Stimulated activated naive CD4-positive, alpha-beta T cell treated with Interleukin-2 at 50 U/mL for 16 hours (primary cell): Measurements from ENCODE around the gene TBCD.

ENCODE experiments used
- DNase-seq: peaks from one replicate; lab custom pipeline; 2025; lab: John Stamatoyannopoulos, UW

Gene TBCD

DNA sequence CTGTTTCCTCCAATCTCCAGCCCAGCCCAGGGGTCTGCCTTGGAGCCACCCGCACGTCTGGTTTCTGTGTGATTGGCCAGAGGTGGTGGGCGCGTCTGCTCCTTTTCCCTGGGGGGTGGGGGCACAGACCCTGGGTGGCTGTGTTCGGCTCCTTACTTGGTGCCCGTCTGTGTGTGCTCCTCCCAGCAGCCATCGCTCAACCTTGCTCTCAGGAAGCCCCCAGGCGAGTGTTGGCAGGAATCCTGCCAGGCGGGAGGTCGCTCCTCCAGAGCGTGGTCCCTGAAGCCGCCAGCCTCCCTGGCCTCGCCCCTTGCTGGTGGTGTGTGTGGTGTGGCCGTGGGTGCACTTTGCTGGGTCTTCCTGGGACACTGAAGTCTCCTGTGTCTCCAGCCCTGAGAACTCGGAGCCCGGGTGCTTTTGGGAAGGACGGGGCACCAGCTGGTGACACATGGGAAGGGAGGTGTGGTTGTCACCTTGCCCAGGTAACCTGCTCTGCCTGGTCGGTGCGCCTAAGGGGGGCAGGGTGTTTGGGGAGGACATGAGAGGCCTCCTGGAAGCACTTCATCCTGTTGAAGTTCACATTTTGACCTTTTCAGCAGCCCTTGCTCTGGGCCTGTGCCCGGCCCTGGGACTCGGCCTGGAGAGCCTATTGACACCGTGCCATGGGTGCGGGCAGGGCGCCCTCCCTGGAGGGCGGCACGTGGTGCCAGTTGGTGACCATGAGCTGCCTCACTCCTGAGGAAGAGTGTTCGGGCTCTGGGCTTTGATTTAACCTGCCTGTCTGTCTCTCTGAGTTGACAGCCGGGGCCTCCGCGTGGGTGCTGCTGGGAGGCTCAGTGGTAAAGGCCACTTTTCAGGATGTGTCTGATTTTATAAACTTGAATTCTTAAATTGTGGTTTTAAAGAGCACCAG is 137.0 kb downstream of the TBCD start:
- DNase-seq = no peak

DNA sequence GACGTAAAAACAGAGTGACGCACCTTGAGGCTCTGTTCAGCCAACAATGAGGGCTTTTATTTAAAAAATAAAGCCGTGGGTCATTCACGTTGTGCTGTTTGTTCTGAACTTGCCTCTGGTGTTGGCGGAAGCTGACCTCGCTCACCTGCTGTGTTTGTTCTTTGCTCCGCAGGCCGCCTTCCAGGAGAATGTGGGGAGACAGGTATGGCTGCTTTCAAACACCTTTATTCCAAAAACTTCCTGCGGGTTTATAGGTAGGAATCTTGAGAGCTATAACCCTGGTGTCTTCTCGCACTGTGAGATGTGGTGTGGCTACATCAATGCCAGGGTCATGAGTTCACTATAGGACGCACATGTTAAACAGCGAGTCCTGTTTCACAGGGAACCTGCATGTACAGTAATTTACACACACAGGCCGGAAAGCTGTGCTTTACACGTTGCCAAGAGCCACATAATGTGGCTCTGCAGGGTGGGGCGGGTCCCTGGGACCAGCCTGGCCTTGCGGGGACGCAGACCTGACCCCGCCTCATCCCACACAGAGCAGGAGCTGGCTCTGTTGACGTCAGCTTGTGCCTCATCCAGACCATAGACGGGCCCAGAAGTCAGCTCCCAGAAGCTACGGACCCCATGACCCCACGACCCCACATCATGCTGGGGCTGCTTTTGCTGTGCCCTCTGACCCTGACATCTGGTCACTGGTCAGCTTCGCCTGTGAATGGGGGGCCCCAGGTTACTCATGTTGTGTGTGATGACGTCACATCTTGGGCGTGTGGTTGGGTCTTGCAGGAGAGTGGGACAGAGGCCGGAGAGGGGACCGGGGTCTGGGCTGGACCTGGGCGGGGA is 137.9 kb downstream of the TBCD start:
- DNase-seq = no peak

DNA sequence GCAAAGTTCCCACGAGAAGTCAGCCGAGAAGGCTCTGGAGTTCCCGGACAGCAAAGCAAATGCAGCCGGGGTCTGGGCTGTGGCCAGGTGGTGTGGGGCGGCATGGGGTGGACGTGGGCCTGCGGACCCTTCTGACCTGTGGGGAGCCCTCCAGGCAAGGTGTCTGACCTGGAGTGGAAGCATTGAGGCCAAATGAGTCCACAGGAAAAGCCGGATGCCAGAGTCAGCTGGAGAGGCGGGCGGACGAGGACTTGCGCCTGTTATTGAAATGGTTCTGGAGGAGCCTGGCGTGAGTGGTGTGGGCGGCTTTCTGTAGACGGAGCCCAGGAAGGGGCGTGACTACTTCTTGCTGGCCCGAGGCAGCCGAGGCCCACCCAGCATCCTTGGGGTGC is 138.5 kb downstream of the TBCD start:
- DNase-seq = no peak

DNA sequence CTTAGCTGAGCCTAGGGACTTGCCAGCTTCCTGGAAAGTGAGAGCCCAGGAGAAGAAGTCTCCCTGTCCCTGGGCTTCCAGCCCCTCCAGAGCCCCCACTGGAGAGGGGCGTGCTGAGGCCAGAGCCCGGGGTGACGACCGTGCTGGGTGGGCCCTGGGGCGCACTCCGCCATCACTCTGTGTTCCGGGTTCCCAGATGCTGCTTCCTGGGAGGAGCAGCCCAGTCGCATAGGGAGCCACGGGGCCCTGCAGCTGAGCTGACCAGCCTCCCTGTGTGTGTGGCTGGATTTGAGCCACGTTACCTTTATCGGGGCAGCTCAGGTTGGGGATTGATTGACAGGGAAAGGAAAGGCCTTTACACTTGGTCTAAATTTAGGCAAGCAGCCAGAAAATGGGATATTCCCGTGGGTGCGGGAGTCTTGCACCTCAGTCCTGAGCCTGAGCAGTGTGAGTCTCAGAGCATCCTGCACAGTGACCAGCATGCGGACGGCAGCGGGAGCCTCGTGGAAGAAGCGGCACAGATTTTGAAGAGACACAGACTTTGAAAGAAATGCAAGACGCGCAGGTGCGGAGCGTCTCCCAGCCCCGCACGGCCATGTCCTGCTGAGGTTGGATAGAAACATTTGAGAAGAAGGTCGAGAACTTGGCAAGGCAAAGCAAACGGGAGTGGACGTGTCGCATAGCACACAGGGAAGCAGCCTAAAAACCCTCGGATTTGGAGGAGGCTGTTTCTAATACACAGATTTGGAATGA is 139.2 kb downstream of the TBCD start:
- no peak for DNase-seq

DNA sequence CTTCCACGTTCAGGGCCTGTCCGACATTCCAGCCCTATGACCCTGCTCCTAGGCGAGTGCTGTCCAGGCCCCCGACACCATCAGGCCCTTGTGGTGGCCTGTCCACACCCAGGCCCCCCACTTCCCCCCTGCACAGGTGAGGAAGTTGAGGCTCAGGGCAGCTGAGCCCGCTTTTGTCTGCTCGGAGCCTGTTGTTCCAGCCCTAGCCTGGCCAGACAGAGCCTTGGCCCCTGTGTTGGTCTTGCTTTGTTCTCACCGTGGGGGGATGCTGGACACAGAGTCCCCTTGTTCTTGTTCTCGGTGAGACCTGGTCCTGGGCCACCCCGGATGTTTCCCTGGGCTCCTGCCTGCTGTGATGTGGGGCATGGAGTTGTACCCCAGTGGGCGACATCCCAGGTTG is 140.0 kb downstream of the TBCD start:
- no peak for DNase-seq

DNA sequence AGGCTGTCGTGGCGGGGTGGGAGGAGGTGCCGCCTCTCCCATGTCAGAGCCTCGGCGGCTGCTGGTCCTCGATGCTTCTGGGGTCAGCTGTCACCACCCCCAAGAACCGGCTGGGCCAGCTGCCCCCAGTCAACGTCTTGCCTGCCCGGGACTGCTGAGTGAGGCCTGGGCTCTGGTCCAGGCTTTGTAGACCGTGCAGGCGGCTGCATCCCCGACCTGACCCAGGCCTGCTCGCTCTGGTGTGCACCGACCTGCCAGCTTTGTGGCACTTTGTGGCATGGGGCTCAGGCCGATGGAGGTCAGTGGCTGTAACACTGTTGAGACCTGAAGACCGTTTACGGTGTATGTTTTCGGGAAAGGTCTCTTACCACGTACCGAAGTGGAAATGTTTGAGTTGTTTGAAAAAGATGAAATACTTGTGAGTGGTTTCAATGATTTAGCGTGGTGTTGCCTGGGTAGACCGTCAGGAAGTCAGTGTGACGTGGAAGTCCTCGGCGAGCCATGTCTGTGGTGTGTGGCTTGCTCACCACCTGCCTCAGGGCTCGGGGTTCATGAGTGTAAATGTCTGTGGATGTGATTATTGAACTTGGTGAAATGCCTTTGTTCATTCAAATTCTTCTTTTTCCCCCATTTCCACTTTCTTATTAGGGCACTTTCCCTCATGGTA is 141.2 kb downstream of the TBCD start:
- peak; percentile 52 for DNase-seq

- no peak for DNase-seq
Measured at GRCh38 chr17:82893779-82894178, 141.9 kb downstream of the TBCD start.

DNA sequence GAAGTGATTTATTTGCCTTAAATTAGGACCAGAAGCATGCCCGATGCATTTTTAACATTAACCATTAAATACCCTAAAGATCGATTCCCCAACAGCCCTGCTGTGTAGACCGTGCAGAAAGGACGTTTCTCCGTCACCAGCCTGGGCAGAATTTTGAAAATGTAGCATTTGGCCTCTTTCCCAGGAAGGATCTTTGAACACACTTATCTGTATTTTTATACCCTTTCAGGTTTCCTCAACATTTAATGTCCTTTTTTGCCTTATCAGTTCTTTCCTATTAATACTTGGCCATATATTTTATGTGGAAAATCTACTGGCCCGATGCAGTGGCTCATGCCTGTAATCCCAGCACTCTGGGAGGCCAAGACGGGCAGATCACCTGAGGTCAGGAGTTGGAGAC is 142.5 kb downstream of the TBCD start:
- DNase-seq = no peak

DNA sequence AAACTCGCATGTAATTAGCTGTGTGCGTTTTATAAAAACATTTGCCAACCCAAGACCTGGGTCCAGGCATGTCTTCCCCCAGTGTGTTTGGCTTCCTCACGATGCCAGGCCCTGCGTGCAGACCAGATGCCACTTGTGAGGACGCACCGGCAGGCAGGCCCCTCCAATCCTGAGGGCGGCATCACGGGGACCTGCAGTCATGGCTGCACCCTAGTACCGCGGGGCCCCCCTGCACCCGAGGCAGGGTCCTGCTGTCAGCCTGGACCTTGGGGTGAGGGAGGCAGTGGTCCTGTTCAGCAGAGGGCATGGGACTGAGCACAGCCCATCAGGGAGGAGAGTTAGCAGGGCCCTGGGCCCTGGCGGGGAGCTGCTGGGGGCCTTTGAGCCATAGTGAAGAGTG is 143.2 kb downstream of the TBCD start:
- DNase-seq = no peak

DNA sequence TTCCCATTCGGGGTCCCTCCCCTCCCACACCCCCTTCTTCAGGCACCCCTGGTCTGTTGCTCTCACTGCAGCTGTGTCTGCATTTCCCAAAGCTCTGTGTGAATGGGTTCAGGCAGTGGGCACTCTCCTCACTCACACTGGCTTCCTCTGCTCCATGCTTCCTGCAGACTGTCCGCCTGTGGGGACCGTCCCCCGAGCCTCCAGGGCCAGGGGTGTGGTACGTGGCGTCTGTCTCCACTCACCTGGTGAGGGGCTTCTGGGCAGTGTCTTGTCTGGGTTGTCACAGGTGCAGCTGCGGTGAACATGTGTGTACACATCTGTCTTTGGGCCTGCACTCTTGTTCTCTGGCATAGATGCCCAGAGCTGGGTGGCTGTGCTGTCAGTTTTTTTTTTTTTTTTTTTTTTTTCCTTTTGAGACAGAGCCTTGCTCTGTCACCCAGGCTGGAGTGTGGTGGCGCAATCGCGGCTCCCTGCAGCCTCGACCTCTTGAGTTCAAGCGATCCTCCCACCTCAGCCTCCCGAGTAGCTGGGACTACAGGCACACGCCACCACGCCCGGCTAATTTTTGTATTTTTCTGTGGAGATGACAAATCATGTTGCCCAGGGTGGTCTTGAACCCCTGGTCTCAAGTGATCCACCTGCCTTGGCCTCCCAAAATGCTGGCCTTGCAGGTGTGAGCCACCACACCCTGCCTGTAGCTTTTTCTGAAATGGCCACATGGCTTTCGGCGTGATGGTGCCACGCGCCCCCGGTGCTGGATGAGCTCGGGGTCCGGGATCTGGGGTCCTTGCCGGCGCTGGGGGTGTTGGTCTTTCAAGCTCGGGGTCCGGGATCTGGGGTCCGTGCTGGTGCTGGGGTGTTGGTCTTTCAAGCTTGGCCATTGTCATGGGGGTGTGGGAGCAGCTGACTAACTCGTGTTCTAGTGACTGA is 144.5 kb downstream of the TBCD start:
- no peak for DNase-seq

DNA sequence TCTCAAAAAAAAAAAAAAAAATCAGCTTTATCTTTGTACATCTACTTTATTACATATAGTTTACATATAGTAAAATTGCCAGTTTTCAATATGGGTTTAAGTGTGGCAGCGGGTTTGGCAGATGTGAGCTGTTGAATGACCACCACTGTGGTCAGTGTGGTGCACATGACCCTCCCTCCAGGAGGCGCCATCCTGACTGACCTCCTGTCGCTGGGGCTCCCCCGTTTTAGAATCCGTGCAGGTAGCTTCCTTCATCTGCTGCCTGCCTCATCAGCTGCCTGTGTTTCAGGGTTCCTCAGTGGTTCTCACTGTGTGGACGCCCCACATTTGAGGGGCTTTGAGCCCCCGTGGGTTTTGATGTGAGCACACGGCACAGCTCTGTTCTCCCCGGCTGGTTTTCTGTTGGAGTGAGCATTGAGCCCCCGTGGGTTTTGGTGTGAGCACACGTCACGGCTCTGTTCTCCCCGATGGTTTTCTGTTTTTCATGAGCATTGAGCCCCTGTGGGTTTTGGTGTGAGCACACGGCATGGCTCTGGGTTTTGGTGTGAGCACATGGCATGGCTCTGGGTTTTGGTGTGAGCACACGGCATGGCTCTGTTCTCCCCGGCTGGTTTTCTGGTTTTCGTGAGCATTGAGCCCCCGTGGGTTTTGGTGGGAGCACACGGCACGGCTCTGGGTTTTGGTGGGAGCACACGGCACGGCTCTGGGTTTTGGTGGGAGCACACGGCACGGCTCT is 145.8 kb downstream of the TBCD start:
- no peak for DNase-seq

DNA sequence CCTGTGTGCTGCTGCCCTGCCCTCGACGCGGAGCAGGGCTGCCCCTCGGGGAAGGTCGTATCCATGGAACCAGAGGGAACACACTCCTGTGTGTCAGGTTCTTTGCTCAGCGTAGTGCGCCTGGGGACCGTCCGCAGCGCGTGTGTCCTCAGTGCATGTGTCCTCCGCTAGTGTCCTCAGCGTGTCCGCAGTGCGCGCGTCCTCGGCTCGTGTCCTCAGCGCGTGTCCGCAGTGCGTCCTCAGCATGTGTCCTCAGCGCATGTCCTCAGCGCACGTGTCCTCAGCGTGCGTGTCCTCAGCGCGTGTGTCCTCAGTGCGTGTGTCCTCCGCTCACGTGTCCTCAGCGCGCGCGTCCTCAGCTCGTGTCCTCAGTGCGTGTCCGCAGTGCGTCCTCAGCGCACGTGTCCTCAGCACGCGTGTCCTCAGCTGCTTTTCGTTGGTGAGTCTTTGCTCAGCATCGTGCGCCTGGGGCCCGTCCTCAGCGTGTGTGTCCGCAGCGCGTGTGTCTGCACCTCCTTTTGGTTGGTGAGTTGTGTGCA is 147.2 kb downstream of the TBCD start:
- no peak for DNase-seq

- DNase-seq = no peak
Measured at GRCh38 chr17:82899941-82900340, 148.1 kb downstream of the TBCD start.

- no peak for DNase-seq
Measured at GRCh38 chr17:82900741-82901140, 148.9 kb downstream of the TBCD start.

DNA sequence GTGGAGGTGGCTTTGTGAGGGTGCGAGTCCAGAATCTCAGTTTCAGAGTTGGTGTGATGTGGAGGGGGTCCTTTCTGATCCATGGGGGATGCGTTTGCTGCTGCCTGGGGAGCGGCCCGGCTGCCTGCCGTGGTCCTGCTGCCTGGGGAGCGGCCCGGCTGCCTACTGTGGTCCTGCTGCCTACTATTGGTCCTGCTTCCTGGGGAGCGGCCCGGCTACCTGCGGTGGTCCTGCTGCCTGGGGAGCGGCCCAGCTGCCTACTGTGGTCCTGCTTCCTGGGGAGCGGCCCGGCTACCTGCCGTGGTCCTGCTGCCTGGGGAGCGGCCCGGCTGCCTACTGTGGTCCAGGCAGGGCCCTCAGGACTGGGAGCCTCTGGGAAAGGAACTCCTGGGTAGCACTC is 149.5 kb downstream of the TBCD start:
- no peak for DNase-seq

- DNase-seq = no peak
Measured at GRCh38 chr17:82901856-82902255, 150.0 kb downstream of the TBCD start.

DNA sequence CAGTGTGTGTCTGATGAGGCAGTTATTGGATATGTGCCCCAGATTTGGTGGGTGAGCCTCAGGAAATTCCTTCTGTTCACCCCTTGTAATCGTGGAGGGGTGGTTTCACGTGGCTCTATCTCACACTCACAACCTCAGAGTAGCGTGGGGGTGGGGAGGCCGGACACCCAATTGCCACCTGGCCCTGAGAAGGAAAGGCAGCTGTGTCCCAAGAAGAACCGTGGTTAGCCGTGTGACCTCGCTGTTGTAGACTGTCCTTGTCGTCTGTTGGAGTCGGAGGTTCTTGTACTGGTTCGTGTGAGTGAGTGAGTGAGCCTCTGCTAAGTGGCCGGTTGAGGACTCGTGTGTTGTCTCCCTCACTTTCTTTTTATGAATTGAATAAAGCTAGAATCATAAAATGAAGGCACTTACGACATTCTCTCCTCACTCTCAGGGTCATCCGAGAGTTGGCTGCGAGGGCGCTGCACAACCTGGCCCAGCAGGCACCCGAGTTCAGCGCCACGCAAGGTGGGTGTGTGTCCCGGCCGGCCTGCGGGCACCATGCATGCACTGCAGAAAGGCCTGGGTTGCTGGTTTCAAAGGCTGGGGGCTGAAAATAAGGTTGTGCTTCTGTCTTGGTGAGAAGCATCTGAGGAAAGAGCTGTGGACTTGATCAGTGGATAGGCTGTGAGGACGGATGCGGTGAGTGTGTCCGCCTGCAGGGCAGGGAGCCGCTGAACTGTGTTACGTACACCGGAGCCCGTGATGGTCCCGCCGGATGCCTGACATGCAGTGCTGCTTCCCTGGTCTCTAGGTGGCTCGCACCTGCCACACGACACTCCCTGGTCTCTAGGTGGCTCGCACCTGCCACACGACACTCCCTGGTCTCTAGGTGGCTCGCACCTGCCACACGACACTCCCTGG is 151.4 kb downstream of the TBCD start:
- no peak for DNase-seq

- no peak for DNase-seq
Measured at GRCh38 chr17:82905130-82905529, 153.3 kb downstream of the TBCD start.
